ENCODE data around the gene NRGN.
"Not testable (repeated sequence)": the region's sequence is repeated elsewhere in the genome, so short reads cannot be mapped to it uniquely, and the experiment has no call there.

NRGN gene

GRCh38 chr11:124759266-124760204 lies 19.8 kb downstream of the NRGN start:
- no peak for DNase-seq

GRCh38 chr11:124760205-124760652 lies 20.5 kb downstream of the NRGN start:
- DNase-seq: no peak

- no peak for DNase-seq
Observed at GRCh38 chr11:124760806-124761205, 21.1 kb downstream of the NRGN start.

- no peak for DNase-seq
Observed at GRCh38 chr11:124761301-124762104, 21.8 kb downstream of the NRGN start.

- DNase-seq: peak; percentile 50
Observed at GRCh38 chr11:124762105-124762623, 22.4 kb downstream of the NRGN start, which contains the start of gene ESAM. TSS of gene ESAM (minus strand) at chr11:124762290. CDS start at chr11:124762154, 136 bp downstream.

- DNase-seq: no peak
Observed at GRCh38 chr11:124762624-124763155, 22.9 kb downstream of the NRGN start.

- peak; percentile 82 for DNase-seq
Observed at GRCh38 chr11:124763156-124763947, 23.6 kb downstream of the NRGN start.

GRCh38 chr11:124766156-124766555 lies 26.4 kb downstream of the NRGN start:
- no peak for DNase-seq

- no peak for DNase-seq
Observed at GRCh38 chr11:124768914-124769313, 29.2 kb downstream of the NRGN start.

- no peak for DNase-seq
Observed at GRCh38 chr11:124769806-124770774, 30.3 kb downstream of the NRGN start.

GRCh38 chr11:124770959-124771358 lies 31.2 kb downstream of the NRGN start:
- not testable (repeated sequence) for DNase-seq

GRCh38 chr11:124776865-124777645 lies 37.3 kb downstream of the NRGN start:
- no peak for DNase-seq

GRCh38 chr11:124778281-124778680 lies 38.5 kb downstream of the NRGN start:
- DNase-seq: no peak

- DNase-seq: no peak
Observed at GRCh38 chr11:124779568-124779967, 39.8 kb downstream of the NRGN start.

- no peak for DNase-seq
Observed at GRCh38 chr11:124783002-124783401, 43.3 kb downstream of the NRGN start.

GRCh38 chr11:124784051-124784450 lies 44.3 kb downstream of the NRGN start:
- DNase-seq: no peak

- DNase-seq: no peak
Observed at GRCh38 chr11:124788521-124788920, 48.8 kb downstream of the NRGN start.

GRCh38 chr11:124791626-124792341 lies 52.0 kb downstream of the NRGN start:
- no peak for DNase-seq
